Lower lobe of right lung (tissue), 2 donors: Measurements from ENCODE around the gene CAPZA2. TPM values are rescaled to one million over a fixed set of nuclear protein-coding genes. Genes with fewer than 3 reads are reported as not detected.

Source experiments
- ATAC-seq, 2 donors: fragments of 200-7000 bp; cut with Tn5 transposase; one replicate each; pipeline ENCODE4 v1.9.1; 2020 to 2022; ENCODE audit warnings: mild to moderate bottlenecking in 2 of 2, moderate library complexity in 2 of 2
- DNase-seq: peaks from one replicate; pipeline ENCODE4 v3.0.0-alpha.2; 2020
- H3K27ac ChIP-seq: fragments of 200-600 bp; one replicate; pipeline ENCODE4 v1.8.0; 2022
- H3K27me3 ChIP-seq: fragments of 200-600 bp; one replicate; pipeline ENCODE4 v1.8.0; 2022; ENCODE audit warnings: low read depth
- H3K36me3 ChIP-seq: fragments of 200-600 bp; one replicate; pipeline ENCODE4 v1.8.0; 2022; ENCODE audit warnings: mild to moderate bottlenecking
- H3K4me1 ChIP-seq: fragments of 200-600 bp; one replicate; pipeline ENCODE4 v1.8.0; 2022
- H3K4me3 ChIP-seq: fragments of 200-600 bp; one replicate; pipeline ENCODE4 v1.8.0; 2022; ENCODE audit warnings: mild to moderate bottlenecking
- H3K9me3 ChIP-seq: fragments of 200-600 bp; one replicate; pipeline ENCODE4 v1.8.0; 2022
- intact Hi-C: fragments of 100-400 bp; cut with DNase I; formaldehyde crosslinking; loops from one replicate; pipeline ENCODE4 v1.11.0; 2022
- total RNA-seq: library from RNA; stranded (reverse); fragmentation: NEBNext Ultra II Directional; extraction: Animal tissue kit (Norgen Biotek cat#: 25700); gene quantifications from one replicate; pipeline ENCODE4 v1.2.1, GENCODE V29; 2021
- TF ChIP-seq, protein P1 (sequence below): fragments of 200-600 bp; IDR thresholded peaks from one replicate; pipeline ENCODE4 v1.8.0; 2022; ENCODE audit warnings: antibody characterized with exemption, mild to moderate bottlenecking
- donor health status: DM: no; HTN: yes; CAD: no; lungs with severe emphysema.

CAPZA2 gene
- total RNA-seq, 1 donor from 2014 or later: 261 TPM

DNA sequence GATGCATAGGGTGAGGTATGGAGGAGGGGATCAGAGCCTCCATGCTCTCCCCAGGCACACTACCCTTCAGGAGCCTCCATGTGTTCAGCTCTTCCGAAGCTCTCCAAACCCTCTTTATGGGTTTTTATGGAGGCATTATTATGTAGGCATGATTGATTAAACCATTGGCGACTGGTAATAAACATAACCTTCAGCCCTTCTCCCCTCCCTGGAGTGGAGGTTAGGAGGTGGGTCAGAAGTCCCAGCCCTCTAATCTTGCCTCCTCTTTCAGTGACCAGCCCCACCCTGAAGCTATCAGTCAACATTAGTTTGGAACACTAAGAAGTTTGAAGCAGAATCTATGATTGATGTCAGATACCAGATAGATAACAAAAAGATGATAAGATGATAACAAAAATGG lies 23.3 kb downstream of the CAPZA2 start:
- peaks cover 36% of the 10 kb centered on the region for H3K4me1 ChIP-seq
- intact Hi-C loops: no loop called here
- TF ChIP-seq, protein P1, sequence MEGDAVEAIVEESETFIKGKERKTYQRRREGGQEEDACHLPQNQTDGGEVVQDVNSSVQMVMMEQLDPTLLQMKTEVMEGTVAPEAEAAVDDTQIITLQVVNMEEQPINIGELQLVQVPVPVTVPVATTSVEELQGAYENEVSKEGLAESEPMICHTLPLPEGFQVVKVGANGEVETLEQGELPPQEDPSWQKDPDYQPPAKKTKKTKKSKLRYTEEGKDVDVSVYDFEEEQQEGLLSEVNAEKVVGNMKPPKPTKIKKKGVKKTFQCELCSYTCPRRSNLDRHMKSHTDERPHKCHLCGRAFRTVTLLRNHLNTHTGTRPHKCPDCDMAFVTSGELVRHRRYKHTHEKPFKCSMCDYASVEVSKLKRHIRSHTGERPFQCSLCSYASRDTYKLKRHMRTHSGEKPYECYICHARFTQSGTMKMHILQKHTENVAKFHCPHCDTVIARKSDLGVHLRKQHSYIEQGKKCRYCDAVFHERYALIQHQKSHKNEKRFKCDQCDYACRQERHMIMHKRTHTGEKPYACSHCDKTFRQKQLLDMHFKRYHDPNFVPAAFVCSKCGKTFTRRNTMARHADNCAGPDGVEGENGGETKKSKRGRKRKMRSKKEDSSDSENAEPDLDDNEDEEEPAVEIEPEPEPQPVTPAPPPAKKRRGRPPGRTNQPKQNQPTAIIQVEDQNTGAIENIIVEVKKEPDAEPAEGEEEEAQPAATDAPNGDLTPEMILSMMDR: no peak
- H3K27ac ChIP-seq: no peak overlapping the region
- no peak overlapping the region for H3K4me3 ChIP-seq
- no peak for ATAC-seq
- no peaks in the 10 kb centered on the region for H3K27me3 ChIP-seq
- DNase-seq: no peak
- H3K36me3 ChIP-seq: peaks cover 24% of the 10 kb centered on the region
- H3K9me3 ChIP-seq: peaks cover 4% of the 10 kb centered on the region

DNA sequence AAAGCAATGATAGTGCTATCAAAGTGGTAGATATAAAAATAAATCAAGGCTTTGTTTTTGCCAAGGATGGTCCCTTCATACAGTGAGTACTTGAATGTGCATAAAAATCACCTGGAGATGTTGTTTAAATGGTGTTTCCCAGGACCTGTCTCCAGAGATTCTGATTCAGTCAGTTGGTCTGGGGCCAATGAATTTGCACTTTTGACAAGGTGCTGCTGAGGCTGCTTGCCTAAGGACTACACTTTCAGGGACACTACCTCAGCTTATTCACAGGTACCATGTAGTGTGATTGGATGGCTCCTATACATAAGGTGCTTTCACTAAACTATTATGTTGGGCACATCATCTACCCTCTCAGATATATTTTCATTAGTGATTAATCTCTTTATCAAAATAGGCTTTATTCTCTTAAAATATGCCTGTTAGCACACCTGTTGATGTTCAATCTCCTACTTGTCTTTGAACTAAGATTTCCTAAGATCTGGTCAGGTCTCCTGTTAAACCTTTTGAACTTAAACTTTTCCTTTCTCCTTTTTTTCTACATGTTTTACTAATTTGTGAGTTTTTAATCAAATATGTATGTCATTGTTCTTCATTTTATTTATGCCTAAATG lies 24.3 kb downstream of the CAPZA2 start:
- TF ChIP-seq, protein P1: no peak
- ATAC-seq (peak in 1 of 2 donors; percentile 57), DNase-seq (no peak)
- no peaks in the 10 kb centered on the region for H3K27me3 ChIP-seq
- H3K36me3 ChIP-seq: peaks cover 31% of the 10 kb centered on the region
- H3K4me1 ChIP-seq: peaks cover 35% of the 10 kb centered on the region
- intact Hi-C loops: no loop called here
- peaks cover 4% of the 10 kb centered on the region for H3K9me3 ChIP-seq
- H3K4me3 ChIP-seq: no peak overlapping the region
- H3K27ac ChIP-seq: no peak overlapping the region

DNA sequence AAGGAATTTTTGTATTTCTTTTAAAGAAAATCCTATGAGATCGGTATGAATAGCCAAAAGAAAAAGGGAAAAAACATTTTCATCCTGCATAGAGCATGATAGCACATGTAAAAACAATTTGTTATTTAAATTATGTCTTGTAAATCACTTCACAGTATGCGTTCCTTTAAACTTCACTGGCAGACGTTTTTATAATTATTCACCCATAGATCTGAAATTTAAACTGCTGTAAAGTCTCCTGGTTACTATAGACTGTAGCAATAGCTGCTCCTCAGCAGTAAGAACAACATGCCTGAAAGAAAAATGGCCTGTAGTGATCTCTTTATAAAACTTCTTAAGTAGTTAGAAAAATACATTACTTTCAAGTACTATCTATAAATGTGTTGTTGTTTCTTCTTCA lies 26.5 kb downstream of the CAPZA2 start:
- H3K36me3 ChIP-seq: peaks cover 53% of the 10 kb centered on the region
- intact Hi-C loops: no loop called here

DNA sequence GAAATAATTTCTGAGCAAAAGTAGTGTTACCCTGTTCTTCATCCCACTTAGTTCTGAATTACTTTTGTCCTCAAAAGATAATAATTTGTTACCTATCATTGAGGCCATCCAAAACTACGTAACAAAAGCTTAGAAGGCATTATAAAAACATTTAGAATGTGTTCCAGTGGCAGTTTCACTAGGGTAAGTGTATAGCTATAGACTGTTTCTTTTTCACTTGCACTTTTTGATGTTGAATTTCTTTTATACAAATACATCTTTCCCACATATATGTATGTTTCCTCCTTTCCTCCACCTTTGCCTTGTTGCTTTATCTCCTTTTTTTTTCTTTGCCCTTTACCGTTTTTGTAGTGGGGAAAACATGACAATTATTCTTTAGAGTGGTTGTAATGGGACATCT lies 33.5 kb downstream of the CAPZA2 start:
- peaks cover 52% of the 10 kb centered on the region for H3K36me3 ChIP-seq
- H3K9me3 ChIP-seq: no peaks in the 10 kb centered on the region
- H3K4me3 ChIP-seq: no peak overlapping the region
- TF ChIP-seq, protein P1: no peak
- no peak for ATAC-seq
- intact Hi-C loops: no loop called here
- peaks cover 7% of the 10 kb centered on the region for H3K4me1 ChIP-seq
- no peak for DNase-seq
- no peaks in the 10 kb centered on the region for H3K27me3 ChIP-seq
- H3K27ac ChIP-seq: no peak overlapping the region

More for the DNA sequence above, 26.5 kb downstream of the CAPZA2 start:
- H3K4me3 ChIP-seq: no peak overlapping the region
- H3K9me3 ChIP-seq: peaks cover 4% of the 10 kb centered on the region
- no peak overlapping the region for H3K27ac ChIP-seq
- DNase-seq: no peak
- H3K27me3 ChIP-seq: no peaks in the 10 kb centered on the region
- TF ChIP-seq, protein P1: no peak
- no peak for ATAC-seq
- peaks cover 19% of the 10 kb centered on the region for H3K4me1 ChIP-seq

DNA sequence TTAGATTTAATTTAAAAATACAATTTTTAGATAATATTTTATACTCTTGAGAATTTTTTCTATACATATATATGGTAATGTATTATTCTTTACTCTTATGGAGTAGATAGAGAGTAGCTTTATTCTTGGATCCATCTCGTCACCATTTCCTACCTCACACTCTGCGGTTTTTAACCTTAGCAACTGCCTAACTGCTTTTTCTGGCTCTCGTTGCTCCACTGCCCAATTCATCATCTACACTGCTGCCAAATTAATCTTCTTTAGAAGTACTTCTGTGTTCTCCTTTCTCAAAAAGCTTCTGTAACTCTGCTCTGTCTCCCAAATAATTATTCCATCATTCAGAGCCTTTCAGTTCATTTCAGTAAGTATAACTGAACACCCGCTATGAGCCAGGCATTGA lies 35.3 kb downstream of the CAPZA2 start:
- Histone ChIP-seq H3K27ac (no peak overlapping the region), H3K27me3 (no peaks in the 10 kb centered on the region), H3K36me3 (peaks cover 42% of the 10 kb centered on the region), H3K9me3 (no peaks in the 10 kb centered on the region), H3K4me1 (peaks cover 7% of the 10 kb centered on the region), H3K4me3 (no peak overlapping the region)
- ATAC-seq (no peak), DNase-seq (no peak)
- TF ChIP-seq, protein P1: no peak
- intact Hi-C loops: no loop called here
